ENCODE data around the gene TPT1.

The TPT1 gene

GRCh38 chr13:45336025-45336800, 4.8 kb downstream of the TPT1 start:
- no peak for ATAC-seq
- TF ChIP-seq TOX (CRISPR knock-in tag; IDR thresholded peaks at IDR 0.05; ENCODE audit: borderline replicate concordance) (no peak), RARB (CRISPR knock-in tag; IDR thresholded peaks at IDR 0.05) (peak; percentile 16; the same call in 1 of the 2 replicates), CSDC2 (CRISPR knock-in tag; IDR thresholded peaks at IDR 0.05) (no peak), ZNF565 (CRISPR knock-in tag; conservative IDR thresholded peaks at IDR 0.05; ENCODE audit: low read depth) (no peak), TSHZ2 (CRISPR knock-in tag; IDR thresholded peaks at IDR 0.05) (no peak), OSR1 (CRISPR knock-in tag; IDR thresholded peaks at IDR 0.05) (no peak), SNAI2 (CRISPR knock-in tag; IDR thresholded peaks at IDR 0.05) (no peak), BACH2 (CRISPR knock-in tag; IDR thresholded peaks at IDR 0.05; ENCODE audit: borderline replicate concordance) (no peak), ZFP3 (CRISPR knock-in tag; IDR thresholded peaks at IDR 0.05) (no peak), ISL1 (CRISPR knock-in tag; IDR thresholded peaks at IDR 0.05) (no peak), ZNF8 (CRISPR knock-in tag; IDR thresholded peaks at IDR 0.05) (no peak), GLIS3 (CRISPR knock-in tag; IDR thresholded peaks at IDR 0.05) (no peak), CSRNP3 (CRISPR knock-in tag; IDR thresholded peaks at IDR 0.05) (no peak), ZFP30 (CRISPR knock-in tag; IDR thresholded peaks at IDR 0.05) (no peak), PPARA (CRISPR knock-in tag; IDR thresholded peaks at IDR 0.05; ENCODE audit: borderline replicate concordance) (no peak), ZC3H10 (CRISPR knock-in tag; IDR thresholded peaks at IDR 0.05) (0 out of 2 replicates have a peak, but pooled peaks have one; percentile 18), ESRRG (CRISPR knock-in tag; IDR thresholded peaks at IDR 0.05) (0 out of 2 replicates have a peak, but pooled peaks have one; percentile 46), TCF4 (CRISPR knock-in tag; IDR thresholded peaks at IDR 0.05; ENCODE audit: borderline replicate concordance) (no peak), ZNF70 (CRISPR knock-in tag; IDR thresholded peaks at IDR 0.05) (no peak)
- TF ChIP-seq, protein P1, sequence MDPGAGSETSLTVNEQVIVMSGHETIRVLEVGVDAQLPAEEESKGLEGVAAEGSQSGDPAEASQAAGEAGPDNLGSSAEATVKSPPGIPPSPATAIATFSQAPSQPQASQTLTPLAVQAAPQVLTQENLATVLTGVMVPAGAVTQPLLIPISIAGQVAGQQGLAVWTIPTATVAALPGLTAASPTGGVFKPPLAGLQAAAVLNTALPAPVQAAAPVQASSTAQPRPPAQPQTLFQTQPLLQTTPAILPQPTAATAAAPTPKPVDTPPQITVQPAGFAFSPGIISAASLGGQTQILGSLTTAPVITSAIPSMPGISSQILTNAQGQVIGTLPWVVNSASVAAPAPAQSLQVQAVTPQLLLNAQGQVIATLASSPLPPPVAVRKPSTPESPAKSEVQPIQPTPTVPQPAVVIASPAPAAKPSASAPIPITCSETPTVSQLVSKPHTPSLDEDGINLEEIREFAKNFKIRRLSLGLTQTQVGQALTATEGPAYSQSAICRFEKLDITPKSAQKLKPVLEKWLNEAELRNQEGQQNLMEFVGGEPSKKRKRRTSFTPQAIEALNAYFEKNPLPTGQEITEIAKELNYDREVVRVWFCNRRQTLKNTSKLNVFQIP (CRISPR knock-in tag; IDR thresholded peaks at IDR 0.05; ENCODE audit: borderline replicate concordance, low read depth): no peak
- TF ChIP-seq, protein P2, sequence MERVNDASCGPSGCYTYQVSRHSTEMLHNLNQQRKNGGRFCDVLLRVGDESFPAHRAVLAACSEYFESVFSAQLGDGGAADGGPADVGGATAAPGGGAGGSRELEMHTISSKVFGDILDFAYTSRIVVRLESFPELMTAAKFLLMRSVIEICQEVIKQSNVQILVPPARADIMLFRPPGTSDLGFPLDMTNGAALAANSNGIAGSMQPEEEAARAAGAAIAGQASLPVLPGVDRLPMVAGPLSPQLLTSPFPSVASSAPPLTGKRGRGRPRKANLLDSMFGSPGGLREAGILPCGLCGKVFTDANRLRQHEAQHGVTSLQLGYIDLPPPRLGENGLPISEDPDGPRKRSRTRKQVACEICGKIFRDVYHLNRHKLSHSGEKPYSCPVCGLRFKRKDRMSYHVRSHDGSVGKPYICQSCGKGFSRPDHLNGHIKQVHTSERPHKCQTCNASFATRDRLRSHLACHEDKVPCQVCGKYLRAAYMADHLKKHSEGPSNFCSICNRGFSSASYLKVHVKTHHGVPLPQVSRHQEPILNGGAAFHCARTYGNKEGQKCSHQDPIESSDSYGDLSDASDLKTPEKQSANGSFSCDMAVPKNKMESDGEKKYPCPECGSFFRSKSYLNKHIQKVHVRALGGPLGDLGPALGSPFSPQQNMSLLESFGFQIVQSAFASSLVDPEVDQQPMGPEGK (CRISPR knock-in tag; IDR thresholded peaks at IDR 0.05; ENCODE audit: borderline replicate concordance): no peak
- TF ChIP-seq, protein P3, sequence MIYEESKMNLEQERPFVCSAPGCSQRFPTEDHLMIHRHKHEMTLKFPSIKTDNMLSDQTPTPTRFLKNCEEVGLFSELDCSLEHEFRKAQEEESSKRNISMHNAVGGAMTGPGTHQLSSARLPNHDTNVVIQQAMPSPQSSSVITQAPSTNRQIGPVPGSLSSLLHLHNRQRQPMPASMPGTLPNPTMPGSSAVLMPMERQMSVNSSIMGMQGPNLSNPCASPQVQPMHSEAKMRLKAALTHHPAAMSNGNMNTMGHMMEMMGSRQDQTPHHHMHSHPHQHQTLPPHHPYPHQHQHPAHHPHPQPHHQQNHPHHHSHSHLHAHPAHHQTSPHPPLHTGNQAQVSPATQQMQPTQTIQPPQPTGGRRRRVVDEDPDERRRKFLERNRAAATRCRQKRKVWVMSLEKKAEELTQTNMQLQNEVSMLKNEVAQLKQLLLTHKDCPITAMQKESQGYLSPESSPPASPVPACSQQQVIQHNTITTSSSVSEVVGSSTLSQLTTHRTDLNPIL (CRISPR knock-in tag; IDR thresholded peaks at IDR 0.05; ENCODE audit: low read depth): no peak

- ATAC-seq: no peak
- peak; percentile 10; the same call in 1 of the 2 replicates for TF ChIP-seq GLIS3 (CRISPR knock-in tag; IDR thresholded peaks at IDR 0.05)
- TF ChIP-seq, protein P2 (CRISPR knock-in tag; IDR thresholded peaks at IDR 0.05; ENCODE audit: borderline replicate concordance): peak; percentile 33
- peak; percentile 4; the same call in 1 of the 2 replicates for TF ChIP-seq ESRRG (CRISPR knock-in tag; IDR thresholded peaks at IDR 0.05)
- TF ChIP-seq, protein P3 (CRISPR knock-in tag; IDR thresholded peaks at IDR 0.05; ENCODE audit: low read depth): peak; percentile 41; the same call in 1 of the 2 replicates
- TF ChIP-seq ZC3H10 (CRISPR knock-in tag; IDR thresholded peaks at IDR 0.05): 0 out of 2 replicates have a peak, but pooled peaks have one; percentile 12
- TF ChIP-seq ZNF70 (CRISPR knock-in tag; IDR thresholded peaks at IDR 0.05): no peak
- TF ChIP-seq CSRNP3 (CRISPR knock-in tag; IDR thresholded peaks at IDR 0.05): peak; percentile 32; the same call in 1 of the 2 replicates
- no peak for TF ChIP-seq TCF4 (CRISPR knock-in tag; IDR thresholded peaks at IDR 0.05; ENCODE audit: borderline replicate concordance)
- peak; percentile 14; the same call in 1 of the 2 replicates for TF ChIP-seq TOX (CRISPR knock-in tag; IDR thresholded peaks at IDR 0.05; ENCODE audit: borderline replicate concordance)
Observed at GRCh38 chr13:45335397-45336024, 5.5 kb downstream of the TPT1 start.

Data from SK-N-SH treated with all-trans-retinoic acid at 6 μM for 48 hours (cell line).